Endothelial cell (in vitro differentiated cells): ENCODE data around the gene DTX4. TPM values are rescaled to one million over a fixed set of nuclear protein-coding genes. Genes with fewer than 3 reads are reported as not detected.
A peak's percentile ranks its signal among the peaks of the same experiment; 100 is the strongest.

Experiments
- DNase-seq: peaks from one replicate; pipeline ENCODE4 v3.0.0; 2021; ENCODE audit warnings: low spot score
- H3K27ac Mint-ChIP-seq: one replicate; pipeline ENCODE4 v1.8.0; 2021; ENCODE audit warnings: mixed read lengths, inconsistent platforms; ENCODE audit not compliant: unreplicated experiment
- H3K27me3 Mint-ChIP-seq: one replicate; pipeline ENCODE4 v1.8.0; 2021; ENCODE audit warnings: mild to moderate bottlenecking, moderate library complexity, mixed read lengths, inconsistent platforms; ENCODE audit not compliant: unreplicated experiment
- H3K36me3 Mint-ChIP-seq: one replicate; pipeline ENCODE4 v1.8.0; 2021; ENCODE audit warnings: mild to moderate bottlenecking, low read depth, mixed read lengths, inconsistent platforms; ENCODE audit not compliant: unreplicated experiment
- H3K4me1 Mint-ChIP-seq: one replicate; pipeline ENCODE4 v1.8.0; 2021; ENCODE audit warnings: mild to moderate bottlenecking, mixed read lengths, inconsistent platforms; ENCODE audit not compliant: unreplicated experiment
- H3K4me3 Mint-ChIP-seq: one replicate; pipeline ENCODE4 v1.8.0; 2021; ENCODE audit warnings: mild to moderate bottlenecking, mixed read lengths, inconsistent platforms; ENCODE audit not compliant: unreplicated experiment
- H3K9me3 Mint-ChIP-seq: one replicate; pipeline ENCODE4 v1.8.0; 2021; ENCODE audit warnings: mixed read lengths, inconsistent platforms; ENCODE audit not compliant: unreplicated experiment
- total RNA-seq: library from RNA; stranded (reverse); fragmentation: NEBNext Ultra II Directional; extraction: Animal tissue kit (Norgen Biotek cat#: 25700); gene quantifications from one replicate; pipeline ENCODE4 v1.2.1, GENCODE V29; 2021; ENCODE audit not compliant: unreplicated experiment
- TF ChIP-seq, protein P1 (sequence below): fragments of 200-600 bp; sonication (generic); IDR thresholded peaks from one replicate; pipeline ENCODE4 v1.5.0; 2021; ENCODE audit warnings: antibody characterized with exemption; ENCODE audit not compliant: unreplicated experiment

DTX4 gene
- total RNA-seq, 1 donor from 2014 or later = 29.4 TPM

DNA sequence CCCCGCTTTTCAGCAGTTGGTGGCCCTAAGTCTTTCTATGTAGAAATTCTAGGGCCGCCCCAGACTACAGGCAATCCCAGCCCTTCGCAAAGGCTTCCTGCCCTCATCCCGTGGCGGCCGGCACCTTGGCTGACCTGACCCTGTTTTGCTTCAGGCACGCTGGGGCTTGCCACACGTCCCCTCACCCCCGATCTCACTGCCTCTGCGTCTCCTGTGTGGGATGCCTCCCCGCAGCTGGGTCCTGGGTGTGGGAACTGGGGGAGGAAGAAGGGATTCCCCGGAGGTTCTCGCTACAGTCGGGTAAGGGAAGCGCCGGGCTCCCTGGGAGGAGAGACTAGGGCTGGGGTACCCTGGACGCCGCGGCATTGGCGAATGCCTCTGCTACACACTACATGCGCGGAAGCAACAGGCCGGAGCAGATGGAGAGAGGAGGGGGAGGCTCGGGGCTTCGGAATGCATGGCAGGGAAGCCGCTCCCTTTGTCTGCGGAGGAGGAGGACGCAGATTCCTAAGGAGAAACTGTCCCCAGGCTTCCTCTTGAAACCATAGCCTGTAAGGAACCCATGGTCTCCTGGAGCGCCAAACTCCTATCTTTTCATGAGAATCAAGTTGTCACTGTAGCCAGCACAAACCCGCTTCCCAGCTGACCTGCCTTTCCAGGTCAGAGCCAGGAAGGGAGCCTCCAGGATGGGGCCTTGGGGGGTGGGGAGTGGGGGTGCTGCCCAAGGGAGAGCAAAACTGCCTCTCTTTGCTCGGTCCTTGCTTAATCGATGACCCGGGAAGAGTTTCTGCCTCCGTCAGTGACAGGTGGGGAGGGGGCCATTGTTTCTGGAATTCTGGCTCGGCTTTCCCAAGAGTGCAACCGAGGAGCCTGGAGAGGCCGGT lies 1.4 kb downstream of the DTX4 start:
- H3K27me3 Mint-ChIP-seq = peaks cover 10% of the 10 kb centered on the region
- no peaks in the 10 kb centered on the region for H3K9me3 Mint-ChIP-seq
- H3K27ac Mint-ChIP-seq = peak overlapping the region; percentile 84
- H3K36me3 Mint-ChIP-seq = peaks cover 14% of the 10 kb centered on the region
- TF ChIP-seq, protein P1, sequence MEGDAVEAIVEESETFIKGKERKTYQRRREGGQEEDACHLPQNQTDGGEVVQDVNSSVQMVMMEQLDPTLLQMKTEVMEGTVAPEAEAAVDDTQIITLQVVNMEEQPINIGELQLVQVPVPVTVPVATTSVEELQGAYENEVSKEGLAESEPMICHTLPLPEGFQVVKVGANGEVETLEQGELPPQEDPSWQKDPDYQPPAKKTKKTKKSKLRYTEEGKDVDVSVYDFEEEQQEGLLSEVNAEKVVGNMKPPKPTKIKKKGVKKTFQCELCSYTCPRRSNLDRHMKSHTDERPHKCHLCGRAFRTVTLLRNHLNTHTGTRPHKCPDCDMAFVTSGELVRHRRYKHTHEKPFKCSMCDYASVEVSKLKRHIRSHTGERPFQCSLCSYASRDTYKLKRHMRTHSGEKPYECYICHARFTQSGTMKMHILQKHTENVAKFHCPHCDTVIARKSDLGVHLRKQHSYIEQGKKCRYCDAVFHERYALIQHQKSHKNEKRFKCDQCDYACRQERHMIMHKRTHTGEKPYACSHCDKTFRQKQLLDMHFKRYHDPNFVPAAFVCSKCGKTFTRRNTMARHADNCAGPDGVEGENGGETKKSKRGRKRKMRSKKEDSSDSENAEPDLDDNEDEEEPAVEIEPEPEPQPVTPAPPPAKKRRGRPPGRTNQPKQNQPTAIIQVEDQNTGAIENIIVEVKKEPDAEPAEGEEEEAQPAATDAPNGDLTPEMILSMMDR = peak; percentile 3
- peaks cover 23% of the 10 kb centered on the region for H3K4me1 Mint-ChIP-seq
- H3K4me3 Mint-ChIP-seq = peak overlapping the region; percentile 95
- peak; percentile 58 for DNase-seq

DNA sequence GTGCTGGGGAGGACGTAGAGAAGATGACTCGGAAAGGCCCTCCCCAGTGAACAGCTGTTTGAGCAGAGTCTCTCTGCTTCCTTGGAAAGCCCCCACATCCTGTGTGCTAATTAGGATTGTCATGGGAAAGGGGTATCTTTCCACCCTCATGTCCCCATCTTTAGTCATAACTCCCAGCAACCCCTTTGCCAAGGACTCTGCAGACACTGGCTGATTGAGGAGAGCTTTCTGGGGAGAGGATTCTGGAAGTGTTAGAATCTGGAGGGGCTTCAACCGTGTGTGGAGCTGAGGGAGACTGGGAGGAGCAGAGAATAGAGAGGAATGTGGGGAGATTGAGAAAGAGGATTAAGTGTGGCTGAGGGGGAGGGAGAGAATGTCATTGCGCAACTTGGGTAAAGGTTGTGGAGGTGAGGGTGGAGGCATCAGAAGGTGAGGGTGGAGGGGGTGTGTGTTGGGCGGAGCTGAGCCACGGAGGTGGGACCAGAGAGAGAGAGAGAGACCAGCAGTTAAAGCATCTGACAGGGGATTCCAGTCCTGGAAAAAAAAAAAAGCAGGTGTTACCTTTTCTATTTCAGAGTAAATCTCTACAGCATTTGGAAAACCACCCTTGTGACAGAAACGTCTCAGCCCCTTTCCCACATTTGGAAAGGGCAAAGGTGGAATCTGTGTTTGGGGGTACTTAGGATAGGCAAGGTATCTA lies 2.2 kb downstream of the DTX4 start:
- H3K27me3 Mint-ChIP-seq = peaks cover 10% of the 10 kb centered on the region
- H3K4me1 Mint-ChIP-seq = peaks cover 23% of the 10 kb centered on the region
- no peaks in the 10 kb centered on the region for H3K9me3 Mint-ChIP-seq
- H3K36me3 Mint-ChIP-seq = peaks cover 22% of the 10 kb centered on the region
- peak overlapping the region; percentile 95 for H3K4me3 Mint-ChIP-seq
- H3K27ac Mint-ChIP-seq = peak overlapping the region; percentile 8
- DNase-seq = no peak
- TF ChIP-seq, protein P1 = no peak

DNA sequence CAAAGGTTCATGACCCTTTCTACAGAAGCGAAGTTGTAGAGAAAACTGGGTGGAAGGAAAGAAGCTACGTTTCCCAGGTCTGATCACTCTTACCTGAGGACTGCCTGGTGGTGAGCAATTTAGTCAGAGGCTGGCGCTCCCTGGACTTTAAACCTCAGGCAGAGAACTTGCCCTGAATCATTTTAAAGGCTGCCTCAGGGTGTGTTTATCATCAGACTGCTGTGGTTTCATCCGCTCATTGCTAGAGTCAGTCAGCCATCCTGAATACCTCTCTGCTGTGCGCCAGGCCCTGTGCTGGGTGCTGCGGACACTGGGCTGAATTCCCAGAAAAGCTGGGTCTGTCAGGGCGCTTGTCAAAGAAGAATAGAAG lies 2.7 kb downstream of the DTX4 start:
- H3K9me3 Mint-ChIP-seq = no peaks in the 10 kb centered on the region
- H3K4me3 Mint-ChIP-seq = no peak overlapping the region
- TF ChIP-seq, protein P1 = no peak
- peaks cover 10% of the 10 kb centered on the region for H3K27me3 Mint-ChIP-seq
- H3K27ac Mint-ChIP-seq = no peak overlapping the region
- no peak for DNase-seq
- peaks cover 23% of the 10 kb centered on the region for H3K4me1 Mint-ChIP-seq
- peaks cover 26% of the 10 kb centered on the region for H3K36me3 Mint-ChIP-seq

DNA sequence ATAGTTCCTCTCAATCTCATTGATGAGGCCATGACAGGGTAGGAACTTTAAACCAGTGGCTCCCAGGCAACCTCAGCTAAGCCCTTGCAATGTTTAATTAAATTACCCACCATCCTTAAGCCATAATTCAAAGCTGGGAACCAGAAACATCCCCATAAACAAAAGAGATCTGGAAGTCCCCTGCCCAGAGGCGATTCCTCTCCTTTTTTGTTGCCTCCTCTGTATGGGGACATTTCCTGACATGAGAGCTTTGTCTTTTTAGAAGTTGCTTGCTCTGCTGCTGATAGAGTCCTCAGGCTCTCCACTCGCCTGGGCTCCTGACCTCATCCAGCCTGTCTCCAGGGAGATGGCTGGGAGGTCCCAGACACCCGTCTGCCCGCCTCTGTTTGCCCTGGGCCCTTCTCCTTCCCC lies 3.2 kb downstream of the DTX4 start:
- no peak for DNase-seq
- peaks cover 10% of the 10 kb centered on the region for H3K27me3 Mint-ChIP-seq
- peak overlapping the region; percentile 61 for H3K27ac Mint-ChIP-seq
- TF ChIP-seq, protein P1 = no peak
- peaks cover 29% of the 10 kb centered on the region for H3K36me3 Mint-ChIP-seq
- peaks cover 23% of the 10 kb centered on the region for H3K4me1 Mint-ChIP-seq
- H3K4me3 Mint-ChIP-seq = no peak overlapping the region
- no peaks in the 10 kb centered on the region for H3K9me3 Mint-ChIP-seq

DNA sequence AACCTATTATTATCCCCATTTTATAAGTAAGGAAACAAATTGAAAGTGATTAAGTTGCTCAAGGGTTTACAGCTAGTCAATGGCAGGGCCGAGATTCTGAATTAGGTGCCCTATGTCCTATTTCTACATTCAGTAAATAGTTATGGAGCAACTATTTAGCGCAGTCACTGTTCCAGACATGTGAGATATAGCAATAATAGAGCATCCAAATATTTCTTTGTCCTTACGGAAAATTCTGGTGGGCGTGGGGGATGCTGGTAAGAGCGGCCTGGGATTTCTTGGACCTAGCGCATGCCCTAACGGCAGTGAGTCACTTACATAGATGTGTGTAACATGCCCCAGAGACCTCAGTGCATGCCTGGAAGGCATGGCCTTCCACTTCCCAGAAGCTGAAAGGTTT lies 4.4 kb downstream of the DTX4 start:
- H3K36me3 Mint-ChIP-seq = peaks cover 37% of the 10 kb centered on the region
- peaks cover 10% of the 10 kb centered on the region for H3K27me3 Mint-ChIP-seq
- no peak overlapping the region for H3K27ac Mint-ChIP-seq
- no peak overlapping the region for H3K4me3 Mint-ChIP-seq
- H3K4me1 Mint-ChIP-seq = peaks cover 23% of the 10 kb centered on the region
- TF ChIP-seq, protein P1 = no peak
- no peaks in the 10 kb centered on the region for H3K9me3 Mint-ChIP-seq
- DNase-seq = no peak
